HG02642 (cell line): ENCODE data around the gene ARMC5.
"Not testable (repeated sequence)": the region's sequence is repeated elsewhere in the genome, so short reads cannot be mapped to it uniquely, and the experiment has no call there.

ENCODE experiments used
- ATAC-seq: cut with Tn5 transposase; IDR thresholded peaks from one replicate; pipeline ENCODE4 v1.9.1; 2021; ENCODE audit warnings: mild to moderate bottlenecking; ENCODE audit not compliant: unreplicated experiment, poor library complexity

ARMC5 gene

GRCh38 chr16:31476303-31477219, 17.3 kb downstream of the ARMC5 start:
- ATAC-seq = peak; percentile 63

GRCh38 chr16:31477220-31478216, 18.2 kb downstream of the ARMC5 start:
- ATAC-seq = peak; percentile 26

GRCh38 chr16:31478956-31479355, 19.7 kb downstream of the ARMC5 start:
- no peak for ATAC-seq

GRCh38 chr16:31479751-31480150, 20.4 kb downstream of the ARMC5 start:
- ATAC-seq = no peak

GRCh38 chr16:31480851-31481536, 21.7 kb downstream of the ARMC5 start:
- no peak for ATAC-seq

- no peak for ATAC-seq
Measured at GRCh38 chr16:31483081-31483480, 23.8 kb downstream of the ARMC5 start, which contains the start of gene SLC5A2. TSS of gene SLC5A2 (plus strand) at chr16:31483123. CDS start at chr16:31483137, 14 bp downstream.

GRCh38 chr16:31484048-31484447, 24.7 kb downstream of the ARMC5 start:
- not testable (repeated sequence) for ATAC-seq

- no peak for ATAC-seq
Measured at GRCh38 chr16:31484491-31485171, 25.3 kb downstream of the ARMC5 start.

GRCh38 chr16:31485571-31485970, 26.3 kb downstream of the ARMC5 start:
- no peak for ATAC-seq

GRCh38 chr16:31486045-31486444, 26.7 kb downstream of the ARMC5 start:
- no peak for ATAC-seq

- peak; percentile 4 for ATAC-seq
Measured at GRCh38 chr16:31487071-31487719, 27.9 kb downstream of the ARMC5 start.

GRCh38 chr16:31487720-31488467, 28.6 kb downstream of the ARMC5 start:
- peak; percentile 87 for ATAC-seq

GRCh38 chr16:31488468-31489297, 29.4 kb downstream of the ARMC5 start:
- ATAC-seq = no peak

- no peak for ATAC-seq
Measured at GRCh38 chr16:31489298-31489564, 29.9 kb downstream of the ARMC5 start.

- no peak for ATAC-seq
Measured at GRCh38 chr16:31489616-31490584, 30.6 kb downstream of the ARMC5 start.

GRCh38 chr16:31491778-31492418, 32.6 kb downstream of the ARMC5 start:
- ATAC-seq = no peak
